ENCODE measurements around the gene HSPBP1. TPM values are rescaled to one million over a fixed set of nuclear protein-coding genes. Genes with fewer than 3 reads are reported as not detected.

HSPBP1 gene
- total and polyA plus RNA-seq, 9 of the 15 experiments (the other 6 are each of a cell fraction or from before 2014, with no cell fraction given) = 0.83 to 81.3 (median 21.8) TPM

DNA sequence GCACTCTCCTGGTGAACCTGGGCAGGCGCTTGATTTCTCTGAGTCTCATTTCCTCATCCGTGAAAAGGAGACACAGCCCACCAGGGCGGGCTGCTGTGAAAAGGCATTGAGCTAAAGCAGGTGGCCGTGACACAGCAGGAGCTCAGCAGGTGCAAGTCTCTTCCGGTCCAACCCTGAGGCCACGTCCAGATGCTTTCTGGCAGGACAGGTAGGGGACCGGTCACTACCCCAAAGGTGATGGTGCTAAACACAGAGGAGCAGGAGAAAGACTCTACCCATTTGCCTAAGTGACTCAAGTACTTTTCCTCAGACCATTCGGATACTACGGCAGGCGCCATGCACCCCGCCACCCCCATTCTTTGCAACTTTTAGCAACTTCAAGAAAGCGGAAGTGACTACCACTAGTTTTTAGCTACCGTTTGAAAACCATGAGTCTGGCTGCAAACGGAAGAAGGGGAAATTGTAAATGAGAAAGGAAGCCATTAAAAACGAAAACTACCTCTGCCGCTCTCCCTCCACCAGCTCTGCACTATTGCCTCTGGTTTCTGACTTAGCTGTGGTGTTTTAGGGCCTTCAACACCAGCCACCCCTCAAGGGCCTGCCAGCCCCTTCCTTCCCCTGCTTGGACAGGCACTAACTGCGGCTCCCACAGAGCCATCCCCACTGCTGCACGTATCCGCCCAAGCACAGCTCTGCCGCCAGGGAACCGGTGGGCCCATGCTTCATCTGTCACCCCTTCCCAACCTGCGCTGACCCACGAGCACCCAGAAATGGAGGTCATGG lies 25.9 kb downstream of the HSPBP1 start:
- Histone ChIP-seq H3K27me3 (ENCODE audit: control insufficient read depth in 2 of 2, insufficient read depth in 2 of 2, low read length in 2 of 2) (no peaks in the 10 kb centered on the region), H3K79me2 (ENCODE audit: control insufficient read depth, insufficient read depth, low read length) (peaks cover 98% of the 10 kb centered on the region), H3K9ac (ENCODE audit: insufficient read depth in 1 of 2, low read depth in 2 of 2, low read length in 2 of 2) (peak overlapping the region in 1 of 2 experiments; percentile 80; a peak in 2 of 4 replicates), H3K36me3 (ENCODE audit: control insufficient read depth, insufficient read depth, low read length) (peaks cover 73% of the 10 kb centered on the region), H3K4me2 (ENCODE audit: insufficient read depth, low read length) (no peak overlapping the region), H3K27ac (ENCODE audit: extremely low read depth, low read depth, low read length) (peak overlapping the region; percentile 20; the same call in 1 of the 3 replicates), H2AFZ (ENCODE audit: low read depth, low read length) (no peak overlapping the region), H3K4me3 (no peak overlapping the region), H3K9me1 (ENCODE audit: control insufficient read depth, insufficient read depth, low read length) (peaks cover 9% of the 10 kb centered on the region), H3K9me3 (replicated peaks; ENCODE audit: control insufficient read depth, insufficient read depth, low read depth, low read length) (no peaks in the 10 kb centered on the region), H4K20me1 (replicated peaks; ENCODE audit: control insufficient read depth, insufficient read depth, low read length) (peaks cover 67% of the 10 kb centered on the region), H3K4me1 (replicated peaks in 1 of 2; ENCODE audit: control insufficient read depth in 2 of 2, insufficient read depth in 2 of 2, low read length in 2 of 2) (peaks cover 27 to 54% of the 10 kb centered on the region in 2 experiments; a peak in 4 of 5 replicates)
- FAIRE-seq = no peak
- ChIA-PET CTCF (ENCODE audit: low intra/inter-chr PET ratio) (no interaction called here), POLR2A (interaction anchor here (0.9 to 2.1 kb wide), 6 partner anchors 8 to 38 kb away, joined by 3 to 6 read pairs (median 4); no protein-coding TSS in a partner anchor)
- no TSS peak for BruUV-seq (replicated peaks)
- in situ Hi-C loops (cut with MboI) (no loop called here), intact Hi-C loops (cut with micrococcal nuclease) (no loop called here)
- 89% methylated on average over 23 of the region's 23 CpGs for WGBS (ENCODE audit: insufficient coverage, low coverage, missing lambda C conversion rate)
- TF ChIP-seq POLR2G (IDR thresholded peaks at IDR 0.05; ENCODE audit: low read depth, low read length) = peak; percentile 23; the same call in 1 of the 2 replicates
- TF ChIP-seq FOS (IDR thresholded peaks at IDR 0.05; ENCODE audit: extremely low read depth, insufficient read length) = no peak
- no peak for TF ChIP-seq ZZZ3 (IDR thresholded peaks at IDR 0.05)
- TF ChIP-seq, protein P1, sequence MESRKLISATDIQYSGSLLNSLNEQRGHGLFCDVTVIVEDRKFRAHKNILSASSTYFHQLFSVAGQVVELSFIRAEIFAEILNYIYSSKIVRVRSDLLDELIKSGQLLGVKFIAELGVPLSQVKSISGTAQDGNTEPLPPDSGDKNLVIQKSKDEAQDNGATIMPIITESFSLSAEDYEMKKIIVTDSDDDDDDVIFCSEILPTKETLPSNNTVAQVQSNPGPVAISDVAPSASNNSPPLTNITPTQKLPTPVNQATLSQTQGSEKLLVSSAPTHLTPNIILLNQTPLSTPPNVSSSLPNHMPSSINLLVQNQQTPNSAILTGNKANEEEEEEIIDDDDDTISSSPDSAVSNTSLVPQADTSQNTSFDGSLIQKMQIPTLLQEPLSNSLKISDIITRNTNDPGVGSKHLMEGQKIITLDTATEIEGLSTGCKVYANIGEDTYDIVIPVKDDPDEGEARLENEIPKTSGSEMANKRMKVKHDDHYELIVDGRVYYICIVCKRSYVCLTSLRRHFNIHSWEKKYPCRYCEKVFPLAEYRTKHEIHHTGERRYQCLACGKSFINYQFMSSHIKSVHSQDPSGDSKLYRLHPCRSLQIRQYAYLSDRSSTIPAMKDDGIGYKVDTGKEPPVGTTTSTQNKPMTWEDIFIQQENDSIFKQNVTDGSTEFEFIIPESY (CRISPR knock-in tag; IDR thresholded peaks at IDR 0.05) = peak; percentile 89
- TF ChIP-seq SPI1 (IDR thresholded peaks at IDR 0.05; ENCODE audit: borderline replicate concordance, low read depth, low read length) = peak; percentile 14; the same call in 1 of the 2 replicates
- TF ChIP-seq RBFOX2 (IDR thresholded peaks at IDR 0.05; ENCODE audit: low read depth, low read length) = peak; percentile 53; the same call in 1 of the 2 replicates
- ATAC-seq = no peak
- DNase-seq (ENCODE audit: extremely low read depth in 1 of 4, low spot score in 3 of 4) = no peak
